Keratinocyte (primary cell): ENCODE measurements around the gene CDH10. TPM values are rescaled to one million over a fixed set of nuclear protein-coding genes. Genes with fewer than 3 reads are reported as not detected.

Experiments used
- DNase-seq: peaks from one replicate; pipeline ENCODE4 v3.0.0-alpha.2; 2011; ENCODE audit warnings: low read depth, missing footprints, low spot score
- FAIRE-seq: peaks from 2 replicates; lab custom pipeline; 2011; peaks lifted over from hg19 to GRCh38; lab: Jason Lieb, UNC
- H2AFZ ChIP-seq: 2 replicates; pipeline ENCODE4 v1.6.0; 2012; ENCODE audit warnings: low read length, control low read depth, inconsistent platforms; ENCODE audit not compliant: control insufficient read depth
- H3K27ac ChIP-seq: 2 replicates; pipeline ENCODE4 v1.5.1; 2011; ENCODE audit warnings: low read length; ENCODE audit not compliant: control insufficient read depth, insufficient read depth
- H3K27me3 ChIP-seq: 3 replicates; pipeline ENCODE4 v1.6.0; 2011; ENCODE audit warnings: low read length; ENCODE audit not compliant: control insufficient read depth, insufficient read depth; ENCODE audit errors: extremely low read depth
- H3K36me3 ChIP-seq, 2 experiments: 2 replicates in 1 of 2; 3 replicates in 1 of 2; pipeline ENCODE4 v1.5.1; 2011; ENCODE audit warnings: low read length in 2 of 2, mild to moderate bottlenecking in 1 of 2; ENCODE audit not compliant: control insufficient read depth in 2 of 2, insufficient read depth in 2 of 2; ENCODE audit errors: extremely low read depth in 1 of 2
- H3K4me1 ChIP-seq: 3 replicates; pipeline ENCODE4 v1.5.1; 2011; ENCODE audit warnings: low read length; ENCODE audit not compliant: control insufficient read depth, insufficient read depth; ENCODE audit errors: extremely low read depth
- H3K4me2 ChIP-seq: 3 replicates; pipeline ENCODE4 v1.6.0; 2011; ENCODE audit warnings: low read depth, low read length; ENCODE audit not compliant: control insufficient read depth, insufficient read depth; ENCODE audit errors: extremely low read depth
- H3K4me3 ChIP-seq, 3 experiments: fragments of 200-600 bp in 1 of 3; sonication (generic) in 1 of 3; 2 replicates in 2 of 3; 3 replicates in 1 of 3; pipeline ENCODE4 v1.5.1; 2011 to 2016; ENCODE audit warnings: low read length in 3 of 3, mild to moderate bottlenecking in 3 of 3, control low read depth in 2 of 3, inconsistent platforms in 1 of 3, low read depth in 1 of 3, mixed read lengths in 1 of 3, mixed run types in 1 of 3, moderate library complexity in 1 of 3; ENCODE audit not compliant: control insufficient read depth in 2 of 3, insufficient read depth in 2 of 3; ENCODE audit errors: extremely low read depth in 1 of 3
- H3K79me2 ChIP-seq: 2 replicates; pipeline ENCODE4 v1.6.0; 2012; ENCODE audit warnings: low read length; ENCODE audit not compliant: control insufficient read depth, insufficient read depth
- H3K9ac ChIP-seq: 3 replicates; pipeline ENCODE4 v1.6.0; 2011; ENCODE audit warnings: low read length; ENCODE audit not compliant: control insufficient read depth, insufficient read depth; ENCODE audit errors: extremely low read depth
- H3K9me1 ChIP-seq: 3 replicates; pipeline ENCODE4 v1.6.0; 2011; ENCODE audit warnings: low read length; ENCODE audit not compliant: control insufficient read depth, insufficient read depth; ENCODE audit errors: extremely low read depth
- H3K9me3 ChIP-seq: 2 replicates; pipeline ENCODE4 v1.5.1; 2012; ENCODE audit warnings: low read depth, low read length; ENCODE audit not compliant: control insufficient read depth
- H4K20me1 ChIP-seq: 3 replicates; pipeline ENCODE4 v1.6.0; 2011; ENCODE audit warnings: low read length; ENCODE audit not compliant: control insufficient read depth, insufficient read depth; ENCODE audit errors: extremely low read depth
- EZH2 ChIP-seq: IDR thresholded peaks from one replicate; pipeline ENCODE4 v1.6.1; 2012; ENCODE audit warnings: inconsistent platforms, mild to moderate bottlenecking, low read length, moderate library complexity
- dilution Hi-C: fragments of 300-500 bp; cut with MboI; formaldehyde crosslinking; loops from one replicate; pipeline ENCODE4 v1.7.0; 2020; ENCODE audit warnings: low sequenced_read_pairs; ENCODE audit not compliant: extremely low pct_ligation_motif_present
- polyA plus RNA-seq, 5 experiments: library from polyadenylated mRNA; depleted of rRNA in 3 of 5; stranded (reverse) in 3 of 5; stranded (forward) in 1 of 5; unstranded in 1 of 5; fragments of >200 nt; gene quantifications; 1 replicate in 1 of 5; 2 replicates in 3 of 5; 3 replicates in 1 of 5; pipeline versions ENCODE4 v1.2.1 to v1.2.3, GENCODE V29; 2011 to 2012; ENCODE audit warnings: missing spikeins in 2 of 5, low read depth in 1 of 5, low replicate concordance in 1 of 5
- TF ChIP-seq, protein P1 (sequence below), 3 experiments: IDR thresholded peaks in 1 of 3; conservative IDR thresholded peaks in 1 of 3; optimal IDR thresholded peaks in 1 of 3; 2 replicates in 2 of 3; 3 replicates in 1 of 3; pipeline versions ENCODE3 to v1.5.1; 2011; ENCODE audit warnings: low read length in 3 of 3, mild to moderate bottlenecking in 3 of 3, moderate library complexity in 2 of 3, control low read depth in 1 of 3, inconsistent platforms in 1 of 3; ENCODE audit not compliant: insufficient read depth in 2 of 3; ENCODE audit errors: extremely low read depth in 1 of 3

Gene CDH10
- polyA plus RNA-seq, 1 donor (not counting 4 experiments of a cell fraction or from before 2014, with no cell fraction given) = 0.26 TPM

DNA sequence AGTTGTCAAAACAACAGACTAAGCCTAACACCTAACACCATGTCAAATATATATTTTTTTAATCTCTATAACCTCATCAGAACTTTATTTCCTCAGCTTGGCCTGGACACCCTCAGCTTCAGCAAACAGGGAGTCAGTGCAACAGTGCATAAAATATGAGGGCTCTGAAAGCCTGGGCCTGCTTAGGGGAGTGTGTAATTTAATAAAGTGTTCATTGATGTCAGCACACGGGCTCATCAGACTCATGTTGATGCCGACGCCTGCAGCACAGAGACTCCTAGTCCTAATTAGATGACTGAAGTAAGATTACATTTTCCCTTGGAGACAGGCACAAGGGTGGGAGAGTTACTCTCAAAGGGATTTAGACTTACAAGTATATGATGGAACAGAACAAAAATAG, 37.8 kb downstream of the CDH10 start:
- no peak for FAIRE-seq
- H3K27ac ChIP-seq = no peak overlapping the region
- TF ChIP-seq, protein P1, sequence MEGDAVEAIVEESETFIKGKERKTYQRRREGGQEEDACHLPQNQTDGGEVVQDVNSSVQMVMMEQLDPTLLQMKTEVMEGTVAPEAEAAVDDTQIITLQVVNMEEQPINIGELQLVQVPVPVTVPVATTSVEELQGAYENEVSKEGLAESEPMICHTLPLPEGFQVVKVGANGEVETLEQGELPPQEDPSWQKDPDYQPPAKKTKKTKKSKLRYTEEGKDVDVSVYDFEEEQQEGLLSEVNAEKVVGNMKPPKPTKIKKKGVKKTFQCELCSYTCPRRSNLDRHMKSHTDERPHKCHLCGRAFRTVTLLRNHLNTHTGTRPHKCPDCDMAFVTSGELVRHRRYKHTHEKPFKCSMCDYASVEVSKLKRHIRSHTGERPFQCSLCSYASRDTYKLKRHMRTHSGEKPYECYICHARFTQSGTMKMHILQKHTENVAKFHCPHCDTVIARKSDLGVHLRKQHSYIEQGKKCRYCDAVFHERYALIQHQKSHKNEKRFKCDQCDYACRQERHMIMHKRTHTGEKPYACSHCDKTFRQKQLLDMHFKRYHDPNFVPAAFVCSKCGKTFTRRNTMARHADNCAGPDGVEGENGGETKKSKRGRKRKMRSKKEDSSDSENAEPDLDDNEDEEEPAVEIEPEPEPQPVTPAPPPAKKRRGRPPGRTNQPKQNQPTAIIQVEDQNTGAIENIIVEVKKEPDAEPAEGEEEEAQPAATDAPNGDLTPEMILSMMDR (optimal IDR thresholded peaks at IDR 0.05 in 1 of 3, IDR thresholded peaks at IDR 0.05 in 1 of 3, conservative IDR thresholded peaks at IDR 0.05 in 1 of 3; ENCODE audit: extremely low read depth in 1 of 3, insufficient read depth in 2 of 3, low read length in 3 of 3) = no peak
- TF ChIP-seq EZH2 = no peak

DNA sequence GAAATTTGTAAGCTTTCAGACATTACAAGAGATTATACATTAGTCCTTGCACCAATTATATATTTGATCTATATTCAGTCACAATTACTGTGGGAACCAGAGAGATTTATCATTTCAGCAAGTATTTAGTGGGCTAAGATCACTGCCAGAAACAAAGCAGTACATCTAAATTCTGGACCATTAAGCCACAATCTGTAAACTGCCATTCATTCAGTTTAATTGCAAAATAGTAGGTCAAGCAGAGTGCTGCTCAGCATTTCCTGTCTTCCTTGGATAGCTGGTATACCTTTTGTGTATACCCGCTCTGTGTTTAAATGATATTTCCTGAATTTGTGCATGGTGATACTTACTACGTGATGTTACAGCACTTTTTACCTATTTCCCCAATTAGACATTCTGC, 42.6 kb downstream of the CDH10 start:
- no peak for FAIRE-seq
- Histone ChIP-seq H3K9me1 (no peaks in the 10 kb centered on the region), H3K9me3 (no peaks in the 10 kb centered on the region), H3K9ac (no peak overlapping the region), H3K36me3 (no peaks in the 10 kb centered on the region), H3K4me3 (no peak overlapping the region), H3K4me2 (no peak overlapping the region), H3K27me3 (no peaks in the 10 kb centered on the region), H4K20me1 (no peaks in the 10 kb centered on the region), H2AFZ (no peak overlapping the region), H3K27ac (no peak overlapping the region), H3K79me2 (no peaks in the 10 kb centered on the region), H3K4me1 (no peaks in the 10 kb centered on the region)
- dilution Hi-C loops = no loop called here
- no peak for DNase-seq
- no peak for TF ChIP-seq EZH2
- TF ChIP-seq, protein P1 (optimal IDR thresholded peaks at IDR 0.05 in 1 of 3, IDR thresholded peaks at IDR 0.05 in 1 of 3, conservative IDR thresholded peaks at IDR 0.05 in 1 of 3; ENCODE audit: extremely low read depth in 1 of 3, insufficient read depth in 2 of 3, low read length in 3 of 3) = no peak

More for the DNA sequence above, 37.8 kb downstream of the CDH10 start:
- Histone ChIP-seq H3K9ac (no peak overlapping the region), H3K79me2 (no peaks in the 10 kb centered on the region), H3K27me3 (no peaks in the 10 kb centered on the region), H2AFZ (no peak overlapping the region), H3K9me1 (no peaks in the 10 kb centered on the region), H3K4me2 (no peak overlapping the region), H3K4me1 (no peaks in the 10 kb centered on the region), H3K36me3 (no peaks in the 10 kb centered on the region), H3K9me3 (no peaks in the 10 kb centered on the region), H3K4me3 (no peak overlapping the region), H4K20me1 (no peaks in the 10 kb centered on the region)
- no peak for DNase-seq
- dilution Hi-C loops = no loop called here
